HG03521 (cell line): ENCODE measurements around the gene PODXL2.
A peak's percentile ranks its signal among the peaks of the same experiment; 100 is the strongest.

Source experiments
- ATAC-seq: cut with Tn5 transposase; IDR thresholded peaks from one replicate; pipeline ENCODE4 v1.9.1; 2021; ENCODE audit warnings: mild to moderate bottlenecking, moderate library complexity; ENCODE audit not compliant: unreplicated experiment

PODXL2 gene, protein sequence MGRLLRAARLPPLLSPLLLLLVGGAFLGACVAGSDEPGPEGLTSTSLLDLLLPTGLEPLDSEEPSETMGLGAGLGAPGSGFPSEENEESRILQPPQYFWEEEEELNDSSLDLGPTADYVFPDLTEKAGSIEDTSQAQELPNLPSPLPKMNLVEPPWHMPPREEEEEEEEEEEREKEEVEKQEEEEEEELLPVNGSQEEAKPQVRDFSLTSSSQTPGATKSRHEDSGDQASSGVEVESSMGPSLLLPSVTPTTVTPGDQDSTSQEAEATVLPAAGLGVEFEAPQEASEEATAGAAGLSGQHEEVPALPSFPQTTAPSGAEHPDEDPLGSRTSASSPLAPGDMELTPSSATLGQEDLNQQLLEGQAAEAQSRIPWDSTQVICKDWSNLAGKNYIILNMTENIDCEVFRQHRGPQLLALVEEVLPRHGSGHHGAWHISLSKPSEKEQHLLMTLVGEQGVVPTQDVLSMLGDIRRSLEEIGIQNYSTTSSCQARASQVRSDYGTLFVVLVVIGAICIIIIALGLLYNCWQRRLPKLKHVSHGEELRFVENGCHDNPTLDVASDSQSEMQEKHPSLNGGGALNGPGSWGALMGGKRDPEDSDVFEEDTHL

GRCh38 chr3:127628788-127629466, at the start of gene PODXL2:
Gene PODXL2 (plus strand): TSS chr3:127629185. CDS start chr3:127629220, 35 bp downstream.
- peak; percentile 59 for ATAC-seq

GRCh38 chr3:127580327-127581060, 48.5 kb upstream of the PODXL2 start:
- no peak for ATAC-seq

DNA sequence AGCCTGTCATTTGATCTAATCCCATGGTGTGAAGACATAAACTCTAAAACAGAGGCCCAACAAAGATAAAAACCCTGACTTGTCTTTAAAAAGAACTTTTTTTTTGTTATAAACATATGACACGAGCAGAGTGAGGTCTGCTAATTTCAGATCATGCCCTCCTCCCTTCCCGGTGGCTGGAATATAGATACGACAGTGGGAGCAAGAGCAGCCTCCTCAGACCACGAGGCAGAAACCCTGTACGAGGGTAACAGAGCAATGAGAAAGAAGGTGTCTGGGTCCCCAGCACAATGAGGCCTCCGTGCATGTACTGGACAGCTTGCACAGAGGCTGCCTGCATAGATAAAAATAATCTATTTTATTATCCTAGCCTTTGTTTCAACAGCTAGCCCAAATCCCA, 44.3 kb upstream of the PODXL2 start:
- no peak for ATAC-seq

DNA sequence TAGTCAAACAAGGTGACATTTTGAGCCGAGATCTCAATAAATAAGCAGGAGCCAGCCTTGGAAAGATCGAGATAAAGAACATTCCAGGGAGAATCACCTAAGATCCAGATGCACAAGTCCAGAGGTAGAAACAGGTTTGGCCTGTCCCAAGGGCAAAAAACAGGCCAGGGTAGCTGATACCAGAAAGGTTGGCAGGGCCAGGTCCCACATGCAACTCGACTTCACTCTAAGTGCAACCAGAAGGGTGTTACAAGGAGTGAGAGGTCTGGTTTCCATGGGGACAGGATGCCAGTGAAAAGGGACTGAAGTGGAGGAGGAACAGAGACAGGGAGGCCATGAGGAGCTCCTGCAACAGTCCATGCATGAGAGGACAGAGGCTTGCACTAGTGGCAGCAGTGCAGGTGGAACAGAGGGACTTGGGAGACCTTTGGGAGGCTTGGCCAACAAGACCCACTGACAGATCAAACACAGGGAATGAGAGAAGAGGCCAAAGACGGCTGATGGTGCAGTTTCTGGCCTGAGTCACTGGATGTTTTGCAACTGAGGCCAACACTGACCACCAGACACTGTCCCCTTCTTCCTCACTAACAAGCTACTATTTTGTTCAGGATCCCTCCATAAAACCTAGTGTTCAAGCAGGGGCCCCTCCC, 43.7 kb upstream of the PODXL2 start:
- ATAC-seq, result no peak

DNA sequence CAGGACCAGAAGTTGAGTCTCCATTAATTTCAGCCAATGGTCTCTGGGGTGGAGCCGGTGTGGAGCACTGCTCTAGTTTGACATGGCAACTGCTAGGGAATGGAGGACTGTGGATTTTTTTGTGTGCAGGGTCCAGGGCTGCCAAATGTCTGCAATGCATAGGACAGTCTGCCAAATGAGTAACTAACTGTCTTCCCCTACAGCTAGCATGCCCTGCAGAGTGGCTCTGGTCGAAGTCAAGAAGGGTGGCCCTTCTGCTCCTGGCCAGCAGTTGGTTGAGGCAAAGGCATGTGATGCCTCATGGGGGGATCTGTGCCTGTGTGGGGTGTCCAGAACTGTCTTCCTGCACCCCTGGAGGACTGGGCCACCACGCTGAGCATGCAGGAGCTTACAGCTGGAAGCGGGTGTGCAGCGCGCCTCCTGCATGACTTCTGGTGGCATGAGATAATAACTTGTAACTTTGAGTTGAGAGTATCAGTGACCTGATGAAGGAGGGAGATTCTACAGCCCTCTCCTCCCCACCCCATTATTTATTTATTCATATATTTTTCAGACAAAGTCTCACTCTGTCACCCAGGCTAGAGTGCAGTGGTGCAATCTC, 43.1 kb upstream of the PODXL2 start:
- ATAC-seq, result no peak

- no peak for ATAC-seq
Measured at GRCh38 chr3:127587876-127588275, 41.1 kb upstream of the PODXL2 start.

GRCh38 chr3:127588806-127589577, 40.0 kb upstream of the PODXL2 start:
- ATAC-seq, result no peak

DNA sequence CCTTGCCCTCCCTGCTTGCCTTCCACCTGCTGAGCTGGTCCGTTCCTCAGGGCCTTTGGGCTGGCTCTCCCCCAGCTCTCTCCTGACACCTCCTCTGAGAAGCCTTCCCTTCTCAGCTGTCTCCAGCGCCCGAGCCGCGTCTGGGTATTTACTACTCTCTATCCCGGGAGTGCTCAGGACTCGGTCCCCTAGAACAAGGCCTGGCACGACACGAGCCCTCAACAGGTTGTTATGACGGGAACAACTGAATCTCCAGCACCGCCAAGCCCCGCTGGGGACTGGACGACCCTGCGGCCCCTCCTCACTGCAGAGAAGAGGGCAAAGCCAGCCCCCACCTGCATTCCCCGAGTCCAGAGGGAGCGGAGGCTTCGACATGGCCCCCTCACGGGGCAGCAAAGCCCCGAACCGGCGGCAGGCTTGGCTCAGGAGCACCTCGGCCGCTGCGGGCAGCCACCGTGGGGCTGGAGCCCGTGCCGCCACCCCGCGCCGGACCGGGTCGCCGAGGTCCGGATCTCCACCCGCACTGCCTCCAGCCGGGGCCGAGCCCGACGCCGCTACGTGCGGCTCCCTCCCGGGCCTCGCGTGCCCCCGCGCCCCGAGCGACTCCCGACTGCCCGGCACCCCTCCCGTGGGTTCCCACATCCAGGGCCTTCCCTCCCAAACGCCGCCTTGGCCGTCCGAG, 39.2 kb upstream of the PODXL2 start:
- ATAC-seq, result peak; percentile 2

DNA sequence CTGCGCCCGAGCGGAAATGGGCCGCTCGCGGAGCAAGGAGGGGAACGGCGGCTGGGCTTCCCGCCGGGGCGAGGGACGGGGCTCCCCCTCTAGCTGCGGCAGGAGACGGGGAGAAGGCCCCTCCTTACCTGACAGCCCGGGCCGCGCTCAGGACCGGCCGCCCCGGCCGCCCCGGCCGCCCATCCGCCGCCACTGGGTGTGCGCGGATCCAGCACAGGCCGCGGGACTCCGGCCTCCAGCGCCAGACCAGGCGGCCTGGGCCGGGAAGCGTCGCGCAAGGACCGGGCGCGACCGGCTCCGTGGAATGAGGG, 38.7 kb upstream of the PODXL2 start:
- peak; percentile 37 for ATAC-seq

DNA sequence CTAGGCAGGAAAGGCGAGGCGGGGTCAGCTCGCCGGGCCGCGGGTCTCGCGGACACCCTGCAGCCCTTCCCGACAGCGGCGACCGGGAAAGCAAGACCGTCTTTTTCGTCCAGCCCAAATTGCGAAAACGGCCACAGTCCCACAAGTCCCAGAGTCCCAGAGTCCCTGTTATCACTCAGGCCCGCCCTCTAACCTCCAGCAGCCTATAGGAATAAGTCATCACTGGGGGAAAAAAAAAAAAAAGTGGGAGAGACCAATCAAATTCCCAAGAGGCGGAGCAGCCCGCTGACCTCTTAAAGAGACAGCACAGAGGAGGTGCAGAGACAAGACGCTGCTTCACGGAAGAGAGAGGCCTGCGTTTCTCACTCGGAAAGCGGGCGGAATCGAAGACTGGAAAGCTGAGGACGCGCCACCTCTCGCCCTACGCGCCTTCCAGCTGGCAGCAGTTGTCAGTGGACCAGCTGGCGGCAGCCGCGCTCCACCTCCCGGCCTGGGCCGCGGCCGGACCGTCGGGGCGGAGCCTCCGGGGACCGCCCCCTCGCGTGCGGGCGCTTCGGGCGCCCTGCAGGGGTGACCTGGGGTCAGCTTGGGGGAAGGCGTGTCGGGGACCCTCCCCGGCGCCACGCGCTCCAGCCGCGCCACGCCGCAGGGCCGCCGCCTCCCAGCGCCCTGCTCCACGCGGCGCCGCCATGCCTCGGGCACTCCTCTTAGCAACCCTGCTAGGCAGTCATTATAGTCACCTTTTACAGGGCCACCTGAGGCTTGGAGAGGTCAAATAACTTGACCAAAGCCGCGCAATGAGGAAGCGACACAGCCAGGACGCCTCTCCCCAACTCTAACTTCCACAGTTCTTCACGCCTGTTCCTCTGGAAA, 38.2 kb upstream of the PODXL2 start, which contains the start of gene TPRA1:
TSS of gene TPRA1 (minus strand) at position 141 of the 873 bp plus-strand sequence. CDS start 10,587 bp downstream, outside the sequence.
- peak; percentile 71 for ATAC-seq

DNA sequence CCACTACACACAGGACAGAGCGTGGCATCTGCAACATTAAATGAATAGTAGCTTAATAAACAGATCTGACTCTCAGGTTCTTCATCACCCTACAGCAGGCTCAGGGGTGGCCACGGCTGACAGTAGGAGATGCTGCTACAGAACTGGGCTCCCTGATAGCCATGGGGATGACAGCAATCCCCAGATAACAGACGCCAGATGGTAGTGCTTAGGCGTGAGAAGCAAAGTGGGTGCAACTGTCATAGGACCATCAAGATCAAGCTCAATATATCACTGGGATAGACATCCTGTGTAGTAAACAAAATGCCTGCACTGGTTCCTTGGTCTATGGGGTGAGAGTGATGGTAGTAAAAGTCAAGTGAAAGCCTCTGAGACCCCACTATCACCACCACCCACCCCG, 35.8 kb upstream of the PODXL2 start:
- ATAC-seq, result no peak

GRCh38 chr3:127595303-127595702, 33.7 kb upstream of the PODXL2 start:
- ATAC-seq, result no peak

GRCh38 chr3:127597020-127597771, 31.8 kb upstream of the PODXL2 start:
- ATAC-seq, result no peak

DNA sequence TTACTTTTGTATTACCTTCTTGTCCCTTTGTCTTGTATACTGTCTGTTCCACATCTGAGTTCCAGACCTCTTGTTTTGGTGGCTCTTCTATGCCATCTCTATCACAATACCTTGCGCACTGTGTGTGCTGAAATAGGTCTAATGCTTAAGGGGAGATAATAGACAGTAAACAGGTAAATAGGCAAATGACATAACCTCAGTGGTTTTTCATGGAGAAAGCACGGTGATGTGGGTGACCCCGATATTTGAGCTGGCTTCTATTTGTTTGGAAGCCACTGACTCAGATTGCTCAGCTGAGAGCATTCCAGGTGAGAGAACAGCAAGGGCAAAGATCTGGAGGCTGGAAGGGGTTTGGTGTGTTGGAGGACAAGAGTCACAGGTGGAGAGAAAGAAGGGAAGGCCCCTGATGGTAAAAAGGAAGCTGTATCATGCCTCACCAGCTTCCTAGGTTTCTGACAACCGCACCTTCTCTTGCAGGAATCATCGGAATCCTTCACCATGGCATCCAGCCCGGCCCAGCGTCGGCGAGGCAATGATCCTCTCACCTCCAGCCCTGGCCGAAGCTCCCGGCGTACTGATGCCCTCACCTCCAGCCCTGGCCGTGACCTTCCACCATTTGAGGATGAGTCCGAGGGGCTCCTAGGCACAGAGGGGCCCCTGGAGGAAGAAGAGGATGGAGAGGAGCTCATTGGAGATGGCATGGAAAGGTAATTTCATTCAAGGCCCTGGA, 30.0 kb upstream of the PODXL2 start:
- ATAC-seq, result no peak

DNA sequence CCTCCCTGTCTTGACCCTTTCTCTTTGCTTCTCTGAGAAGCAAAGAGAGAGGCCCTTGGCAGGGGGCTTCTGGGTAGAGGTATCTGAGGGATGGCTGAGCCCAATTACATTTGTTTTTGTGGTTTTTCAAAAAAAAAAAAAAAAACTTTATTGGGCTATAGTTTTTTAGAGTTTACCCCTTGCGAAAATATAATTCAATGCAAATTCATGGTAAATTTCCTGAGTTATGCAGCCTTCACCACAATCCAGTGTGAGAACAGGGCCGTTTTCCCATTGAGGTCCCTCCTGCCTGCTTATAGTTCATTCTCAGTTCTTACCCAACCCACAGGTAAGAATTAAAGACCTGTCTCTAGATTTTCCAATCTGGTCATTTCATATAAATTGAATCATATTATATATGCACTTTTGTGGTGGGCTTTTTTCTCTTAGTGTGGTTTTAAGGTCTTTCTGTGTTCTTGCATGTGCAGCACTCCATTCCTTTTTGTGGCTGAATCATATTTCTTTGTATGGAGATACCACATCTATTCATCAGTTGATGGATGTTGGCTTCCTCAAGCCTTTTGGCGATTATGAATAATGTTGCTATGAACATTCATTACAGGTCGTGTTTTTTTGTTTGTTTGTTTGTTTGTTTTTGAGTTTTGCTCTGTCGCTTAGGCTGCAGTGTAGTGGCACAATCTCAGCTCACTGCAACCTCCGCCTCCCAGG, 28.1 kb upstream of the PODXL2 start:
- no peak for ATAC-seq

DNA sequence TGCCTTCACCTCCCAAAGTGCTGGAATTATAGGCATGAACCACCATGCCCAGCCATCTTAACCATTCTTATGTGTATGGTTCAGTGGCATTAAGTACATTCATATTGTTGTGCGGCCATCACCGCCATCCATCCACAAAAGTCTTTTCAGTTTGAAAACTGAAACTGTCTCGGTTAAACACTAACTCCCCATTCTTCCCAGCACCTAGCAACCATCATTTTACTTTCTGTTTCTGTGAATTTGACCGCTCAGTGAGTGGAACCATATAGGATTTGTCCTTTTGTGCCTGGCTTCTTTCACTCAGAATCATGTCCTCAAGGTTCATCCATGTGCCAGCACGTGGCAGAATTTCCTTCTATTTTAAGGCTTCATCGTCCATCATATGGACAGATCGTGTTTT, 24.9 kb upstream of the PODXL2 start:
- no peak for ATAC-seq
